ENCODE measurements around the gene USP12.

USP12 gene

DNA sequence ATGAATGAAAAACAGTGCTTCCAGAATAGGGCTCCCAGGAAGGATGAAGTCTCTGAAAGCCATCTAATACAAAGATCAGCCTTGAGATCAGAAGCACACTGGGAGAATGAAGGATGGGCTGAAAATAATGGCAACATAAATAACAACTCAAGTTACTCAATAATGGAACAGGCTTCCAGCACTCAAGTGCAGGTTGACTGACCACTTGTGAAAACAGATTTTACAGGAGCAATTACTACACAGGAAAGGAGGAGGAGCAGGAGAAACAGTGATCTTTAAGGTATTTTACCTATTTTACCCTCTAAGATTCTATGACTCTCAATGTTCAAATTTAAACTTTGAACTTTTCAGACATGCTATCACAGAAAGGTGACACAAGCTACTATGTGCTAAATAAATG lies 106.0 kb downstream of the USP12 start:
- no peak for DNase-seq

DNA sequence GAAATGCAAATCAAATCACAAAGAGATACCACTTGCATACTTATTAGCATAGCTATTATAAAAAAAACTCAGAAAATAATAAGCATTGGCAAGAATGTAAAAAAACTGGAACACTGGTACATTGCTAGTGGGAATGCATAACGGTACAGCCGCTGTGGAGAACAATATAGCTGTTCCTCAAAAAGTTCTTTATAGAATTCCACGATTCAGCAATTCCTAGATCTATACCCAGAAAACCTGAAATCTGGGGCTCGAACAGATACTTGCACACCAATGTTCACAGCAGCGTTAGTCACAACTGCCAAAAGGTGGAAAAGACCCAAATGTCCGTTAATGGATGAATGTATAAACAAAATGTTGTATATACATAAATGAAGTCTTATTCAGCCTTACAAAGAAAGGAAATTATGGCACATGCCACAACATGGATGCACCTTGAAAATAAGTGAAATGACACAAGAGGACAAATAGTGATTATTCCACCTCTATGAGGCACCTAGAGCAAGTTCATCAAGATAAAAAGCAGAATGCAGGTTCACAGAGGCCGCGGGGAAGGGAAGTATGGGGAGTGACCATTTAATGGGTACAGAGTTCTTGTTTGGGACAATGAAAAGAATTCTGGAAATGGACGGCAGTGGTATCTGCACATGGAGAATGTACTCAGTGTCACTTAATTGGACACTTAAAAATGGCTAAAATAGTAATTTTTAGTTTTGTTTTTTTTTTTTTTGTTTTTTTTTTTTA lies 107.2 kb downstream of the USP12 start:
- DNase-seq = no peak

GRCh38 chr13:27057817-27058216 lies 113.8 kb downstream of the USP12 start:
- no peak for DNase-seq

DNA sequence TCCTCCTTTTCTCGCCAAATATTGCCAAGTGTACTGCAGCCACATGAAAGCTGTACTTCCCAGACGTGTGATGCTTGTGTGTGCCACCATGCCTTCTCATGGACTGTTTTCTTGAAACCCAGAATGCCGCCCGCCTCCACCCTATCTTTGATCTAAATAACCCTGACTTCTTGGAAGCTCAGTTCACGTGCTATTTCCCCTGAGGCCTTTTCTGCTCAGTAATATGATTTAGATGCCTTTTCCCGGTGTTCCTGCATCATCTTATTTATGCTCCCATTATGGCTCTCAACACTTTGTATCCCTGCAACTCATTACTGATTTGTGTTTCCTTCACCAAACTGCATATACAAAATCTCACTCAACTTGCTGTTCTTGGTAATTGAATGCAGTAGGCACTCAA lies 116.1 kb downstream of the USP12 start:
- no peak for DNase-seq

DNA sequence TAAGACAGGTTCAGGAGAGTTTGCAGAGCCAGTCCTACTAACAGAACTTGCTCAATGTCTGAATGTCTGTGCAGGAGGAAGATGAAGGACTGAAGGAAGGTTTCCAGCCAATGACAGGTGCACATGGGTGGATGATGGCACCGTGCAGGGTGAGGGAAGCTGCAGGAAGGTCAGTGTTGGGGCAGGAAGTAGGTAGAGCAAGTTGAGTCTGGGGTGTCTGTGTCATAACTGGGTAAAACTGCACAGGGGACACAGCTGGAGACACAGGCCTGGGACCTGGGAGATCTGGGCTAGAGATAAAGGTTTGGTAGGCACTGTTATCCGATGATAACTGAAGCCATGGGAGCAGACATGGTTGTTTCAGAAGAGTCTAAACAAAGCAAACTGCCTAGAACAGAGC lies 116.9 kb downstream of the USP12 start:
- DNase-seq = no peak

DNA sequence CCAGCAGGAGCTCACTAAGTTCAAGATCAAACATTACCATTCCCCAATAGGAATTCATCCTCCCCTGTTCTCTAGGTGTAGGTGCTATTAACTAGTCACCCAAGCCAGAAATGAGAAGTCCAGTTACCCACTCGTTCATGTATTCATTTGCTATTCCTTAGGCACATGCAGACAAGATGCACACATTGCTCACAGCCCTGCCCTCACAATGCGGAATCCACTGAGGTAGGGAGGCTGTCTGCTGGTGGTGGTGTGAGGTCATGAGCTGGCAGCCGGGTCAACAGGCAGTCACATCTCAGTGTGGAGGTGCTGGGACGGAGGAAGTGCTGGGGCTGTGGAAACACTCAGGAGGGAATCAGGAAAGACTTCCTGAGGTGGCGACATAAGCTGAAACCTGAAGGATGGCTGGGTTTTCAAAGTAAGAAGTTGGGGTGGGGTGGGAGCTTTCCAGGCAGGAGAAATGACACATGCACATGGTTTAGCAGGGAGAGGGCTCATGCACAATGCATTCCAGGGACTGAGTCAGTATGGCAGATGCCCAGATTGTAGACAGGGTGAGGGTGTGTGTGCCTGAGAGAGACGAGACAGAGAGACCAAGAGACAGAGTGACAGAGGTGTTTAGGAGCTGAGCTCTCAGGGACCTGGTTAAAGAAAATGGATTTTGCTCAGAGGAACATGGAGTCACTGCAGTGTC lies 117.6 kb downstream of the USP12 start:
- no peak for DNase-seq

DNA sequence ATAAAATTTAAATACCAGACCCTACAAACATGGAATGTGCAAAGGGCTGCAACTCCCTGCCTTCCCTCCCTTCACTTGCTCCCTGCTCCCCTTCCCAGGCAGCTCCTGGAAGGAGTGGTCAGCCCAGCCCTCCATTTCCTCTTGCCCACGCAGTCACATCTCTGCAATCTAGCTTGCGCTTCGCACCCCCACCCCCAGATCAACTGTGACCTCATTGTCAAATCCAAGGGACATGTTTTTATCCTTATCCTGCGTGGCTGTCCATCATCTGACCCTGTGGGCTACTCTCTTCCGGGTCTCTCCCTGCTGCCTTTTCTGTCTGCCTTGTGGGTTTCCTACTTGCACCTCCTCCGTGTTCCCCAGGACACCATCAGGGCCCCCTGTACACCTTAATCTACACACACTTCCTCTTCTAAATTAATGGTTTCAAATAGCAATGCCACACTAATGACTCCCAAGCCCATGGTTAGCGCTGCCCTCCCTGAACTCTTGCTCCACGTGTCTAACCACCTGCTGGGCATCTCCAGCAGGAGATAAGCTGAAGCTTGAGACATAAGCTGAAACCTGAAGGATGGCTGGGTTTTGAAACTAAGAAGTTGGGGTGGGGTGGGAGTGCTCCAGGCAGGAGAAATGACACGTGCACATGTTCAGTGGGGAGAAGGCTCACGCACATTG lies 118.3 kb downstream of the USP12 start:
- no peak for DNase-seq

DNA sequence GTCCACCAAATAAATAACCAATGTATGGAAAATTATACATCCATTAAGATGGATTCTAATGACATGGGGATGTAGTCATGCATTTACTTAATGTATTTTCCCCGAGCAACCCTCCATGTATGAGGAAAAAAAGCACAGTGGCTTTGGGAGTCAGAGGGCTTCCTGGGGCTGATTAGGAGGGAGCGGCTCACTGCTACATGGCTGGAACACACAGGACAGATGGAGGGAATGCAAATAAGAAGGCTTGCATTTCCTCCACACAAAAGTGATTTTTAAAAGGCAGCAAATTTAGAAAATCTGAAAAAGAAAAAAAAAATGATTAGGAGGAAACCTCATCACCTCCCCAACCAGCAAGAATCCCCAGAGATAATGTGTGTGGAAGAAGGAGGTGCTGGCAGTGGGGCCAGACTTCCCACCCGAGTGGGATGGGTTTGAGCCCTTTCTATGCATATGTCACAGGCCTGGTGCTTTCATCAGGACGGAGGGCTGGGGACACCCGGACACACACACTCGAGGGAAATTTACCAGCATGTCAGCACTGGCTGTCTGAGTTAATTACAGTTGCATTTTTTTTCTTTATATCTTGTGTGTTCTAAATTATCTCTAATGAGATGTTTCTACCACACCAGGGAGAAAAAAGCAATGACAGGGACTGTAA lies 118.9 kb downstream of the USP12 start:
- DNase-seq = no peak

DNA sequence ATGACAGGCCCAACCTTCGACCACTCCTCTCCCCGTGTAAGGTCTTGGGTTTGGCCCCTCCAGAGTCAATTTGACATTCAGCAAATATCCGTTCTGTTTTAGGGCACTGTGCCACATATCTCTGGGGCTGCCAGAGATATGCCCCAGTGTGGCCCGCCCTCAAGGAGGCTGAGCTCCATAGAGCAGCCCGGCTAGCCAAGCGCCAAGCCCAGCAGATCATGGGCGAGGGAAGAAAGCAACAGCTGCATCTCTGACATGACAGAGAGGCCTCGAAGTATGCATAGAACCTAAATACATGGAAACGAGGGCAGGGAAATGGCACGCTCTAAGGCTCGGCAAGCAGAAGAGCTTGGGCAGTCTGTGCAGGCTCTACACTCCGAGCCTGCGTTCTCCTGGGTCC lies 124.5 kb downstream of the USP12 start:
- no peak for DNase-seq

DNA sequence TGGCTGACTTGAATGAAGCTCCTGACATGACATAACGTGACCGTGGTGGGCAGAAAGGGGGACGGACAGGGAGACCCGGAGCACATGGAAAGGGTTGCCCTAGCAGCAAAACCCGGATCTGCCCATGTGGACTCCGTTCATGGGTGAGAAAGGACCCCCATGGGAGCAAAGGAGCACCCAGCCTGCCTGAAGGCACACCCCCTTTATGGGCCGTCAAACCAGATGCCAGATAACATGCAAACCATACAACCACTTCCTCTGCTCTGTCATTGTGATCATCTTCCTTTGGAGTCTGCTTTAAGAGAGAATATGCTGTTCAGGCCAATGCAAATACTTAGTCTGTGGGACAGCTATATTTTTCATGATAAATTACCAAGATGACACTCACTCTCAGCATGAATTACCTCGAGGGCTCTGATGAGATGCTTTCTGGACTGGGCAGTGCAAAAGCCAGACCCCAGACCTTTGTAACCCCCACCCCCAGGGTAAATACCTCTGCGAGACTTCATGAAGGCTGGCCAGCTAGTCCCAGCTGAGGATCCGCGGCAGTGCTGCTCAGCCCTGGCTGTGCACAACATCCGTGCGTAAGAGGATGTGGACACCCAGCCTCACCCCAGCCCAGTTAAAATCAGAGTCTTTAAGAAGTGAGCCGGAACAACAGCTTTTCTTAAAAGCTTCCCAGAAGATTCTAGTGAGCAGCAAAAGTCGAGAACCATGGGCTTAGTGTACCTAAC lies 126.6 kb downstream of the USP12 start:
- no peak for DNase-seq

DNA sequence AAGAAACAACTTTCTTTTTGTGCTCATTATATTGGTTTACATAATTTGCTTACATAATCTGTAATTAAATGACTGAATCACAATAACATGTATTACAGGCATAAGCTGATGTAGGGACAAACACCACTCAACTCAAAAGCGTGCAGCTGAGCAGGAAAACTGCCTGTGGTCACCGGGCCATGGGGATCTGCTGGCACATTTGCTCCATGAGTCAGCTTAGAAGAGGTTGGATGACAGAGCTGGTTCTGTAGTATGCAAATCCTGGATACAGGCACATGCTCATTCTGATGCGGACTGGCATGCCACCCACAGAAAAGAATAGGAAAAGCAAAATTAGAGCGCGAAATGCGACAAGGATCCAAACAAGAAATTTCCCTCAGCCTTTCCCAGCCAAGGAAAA lies 128.6 kb downstream of the USP12 start:
- DNase-seq = peak; percentile 65

DNA sequence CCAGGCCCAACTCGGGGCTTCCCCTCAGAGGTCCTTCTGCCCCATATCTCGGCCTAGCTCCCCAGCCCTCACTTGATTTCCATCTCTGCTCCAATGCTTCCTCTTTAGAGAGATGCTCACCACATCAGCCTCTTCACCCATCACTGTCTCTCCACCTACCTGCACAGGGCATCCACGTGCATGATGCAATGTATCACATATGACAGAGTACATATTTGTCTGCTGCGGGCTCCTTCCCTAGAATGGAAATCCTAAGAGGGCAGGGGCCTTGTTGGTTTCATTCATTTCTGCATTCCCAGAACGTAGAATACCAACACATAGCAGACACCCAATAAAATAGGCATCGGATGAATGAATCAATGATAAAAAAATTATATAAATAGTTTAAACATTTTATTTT lies 130.3 kb downstream of the USP12 start:
- no peak for DNase-seq

- DNase-seq = no peak
Measured at GRCh38 chr13:27040826-27041108, 130.8 kb downstream of the USP12 start.

- no peak for DNase-seq
Measured at GRCh38 chr13:27039171-27039701, 132.4 kb downstream of the USP12 start.

- no peak for DNase-seq
Measured at GRCh38 chr13:27038323-27038722, 133.3 kb downstream of the USP12 start.

- no peak for DNase-seq
Measured at GRCh38 chr13:27037571-27037970, 134.0 kb downstream of the USP12 start.

- no peak for DNase-seq
Measured at GRCh38 chr13:27037171-27037570, 134.4 kb downstream of the USP12 start.

DNA sequence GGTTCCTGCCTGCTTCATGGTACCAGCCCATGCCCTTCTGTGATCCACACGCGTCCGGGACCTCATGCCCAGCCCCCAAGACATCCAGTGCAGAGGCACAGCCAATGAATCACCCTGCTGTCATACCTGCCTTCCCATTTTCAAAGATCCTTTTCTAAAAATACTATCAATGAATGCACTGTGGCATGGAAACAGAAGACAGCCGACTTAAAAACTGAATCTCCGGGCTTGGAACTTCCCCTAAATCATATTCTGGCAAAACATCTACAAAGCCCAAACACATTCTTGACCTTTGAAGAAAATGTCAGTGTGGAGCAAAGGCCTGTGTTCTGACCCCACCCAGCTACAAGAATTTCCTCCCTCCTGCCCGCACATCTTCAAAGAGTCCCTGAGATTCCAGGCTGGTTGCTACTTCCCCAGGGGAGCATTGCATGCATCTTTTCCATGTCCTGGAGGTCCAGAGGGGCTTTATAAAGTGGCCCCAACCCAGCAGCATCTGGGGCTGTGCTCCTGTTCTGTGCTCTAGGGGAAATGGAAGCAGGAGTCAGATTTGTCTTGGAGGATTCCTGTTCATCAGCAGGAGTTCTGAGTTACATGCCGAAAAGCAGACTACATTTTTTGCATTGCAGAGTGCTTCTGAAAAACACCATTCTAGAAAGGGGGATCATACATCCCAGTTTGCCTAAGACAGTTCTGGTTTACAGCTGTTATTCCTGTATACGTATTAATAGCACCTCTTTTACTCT lies 135.2 kb downstream of the USP12 start:
- no peak for DNase-seq

DNA sequence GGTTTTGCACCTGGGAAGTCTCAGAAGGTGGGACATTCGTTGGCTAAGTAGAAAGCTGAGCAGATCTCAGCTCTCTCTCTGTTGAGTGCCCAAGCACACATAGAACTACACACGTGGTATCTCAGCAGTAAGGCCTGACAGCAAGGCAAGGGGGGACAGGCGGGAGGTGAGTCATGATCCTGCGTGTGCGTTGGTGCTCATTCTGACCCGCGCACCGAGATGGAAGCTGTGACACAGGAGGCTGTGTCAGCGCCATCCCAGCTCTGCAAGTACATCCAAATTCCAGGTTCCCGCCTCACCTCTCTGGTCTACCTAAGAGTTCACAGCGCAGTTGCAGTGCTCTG lies 135.7 kb downstream of the USP12 start:
- DNase-seq = no peak

DNA sequence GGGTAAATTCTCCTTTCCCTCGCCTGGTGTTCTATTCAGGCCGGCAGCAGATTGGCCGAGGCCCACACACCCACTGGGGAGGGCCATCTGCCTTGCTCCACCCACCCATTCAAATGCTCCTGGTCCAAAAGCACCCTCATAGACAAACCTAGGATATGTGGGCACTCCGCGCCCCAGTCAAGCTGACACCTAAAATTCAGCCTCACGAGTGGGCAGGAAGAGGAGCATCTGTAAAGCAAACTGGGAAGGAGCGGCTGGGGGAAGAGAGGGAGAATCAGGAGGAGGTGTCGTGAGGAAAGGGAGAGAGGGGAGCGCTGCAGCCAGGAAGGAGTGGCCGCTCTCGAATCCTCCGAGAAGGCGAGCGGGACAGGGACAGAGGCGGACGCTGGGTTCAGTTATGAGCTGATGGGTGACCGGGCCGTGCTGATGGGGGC lies 136.9 kb downstream of the USP12 start:
- DNase-seq = no peak

- DNase-seq = no peak
Measured at GRCh38 chr13:27028683-27029480, 142.7 kb downstream of the USP12 start.
